HG02588 (cell line): ENCODE measurements around the gene UROC1.

ENCODE experiments used
- ATAC-seq: cut with Tn5 transposase; IDR thresholded peaks from one replicate; pipeline ENCODE4 v1.9.1; 2021; ENCODE audit warnings: mild to moderate bottlenecking, moderate library complexity; ENCODE audit not compliant: unreplicated experiment

Gene UROC1

DNA sequence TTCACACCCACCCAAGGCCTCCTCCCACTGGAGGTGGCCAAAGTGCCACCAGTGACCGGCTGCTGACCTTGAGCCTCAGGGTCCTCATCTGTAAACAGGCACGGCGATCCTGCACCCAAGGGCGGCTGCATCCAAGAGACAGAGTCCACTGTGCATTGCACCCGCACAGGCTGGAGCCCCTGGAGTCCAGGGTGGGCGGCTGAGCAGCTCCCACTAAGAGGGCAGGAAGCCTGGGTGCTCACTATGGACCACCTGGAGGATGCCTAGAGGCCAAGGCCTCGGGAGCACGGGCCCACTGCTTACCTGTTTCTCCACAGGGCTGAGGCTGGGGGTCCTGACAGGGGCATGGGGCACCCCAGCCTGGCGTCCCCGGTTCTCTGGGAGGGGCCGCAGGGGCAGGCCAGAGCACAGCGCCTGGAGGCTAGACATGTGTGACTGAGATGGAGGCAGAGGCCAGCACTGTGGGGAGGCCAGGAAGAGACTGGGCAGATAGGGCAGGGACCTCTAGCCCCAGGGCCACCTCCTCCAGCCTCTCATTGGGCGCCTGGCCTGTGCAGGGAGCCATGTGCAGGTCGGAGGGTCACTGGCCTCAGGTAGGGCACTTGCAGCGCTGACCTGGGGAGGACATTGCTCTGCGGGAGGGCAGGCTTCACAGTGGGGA lies at the start of gene UROC1:
TSS of gene UROC1 (minus strand) at position 483 of the 661 bp plus-strand sequence. CDS start at position 429, 54 bp downstream.
- ATAC-seq: no peak

DNA sequence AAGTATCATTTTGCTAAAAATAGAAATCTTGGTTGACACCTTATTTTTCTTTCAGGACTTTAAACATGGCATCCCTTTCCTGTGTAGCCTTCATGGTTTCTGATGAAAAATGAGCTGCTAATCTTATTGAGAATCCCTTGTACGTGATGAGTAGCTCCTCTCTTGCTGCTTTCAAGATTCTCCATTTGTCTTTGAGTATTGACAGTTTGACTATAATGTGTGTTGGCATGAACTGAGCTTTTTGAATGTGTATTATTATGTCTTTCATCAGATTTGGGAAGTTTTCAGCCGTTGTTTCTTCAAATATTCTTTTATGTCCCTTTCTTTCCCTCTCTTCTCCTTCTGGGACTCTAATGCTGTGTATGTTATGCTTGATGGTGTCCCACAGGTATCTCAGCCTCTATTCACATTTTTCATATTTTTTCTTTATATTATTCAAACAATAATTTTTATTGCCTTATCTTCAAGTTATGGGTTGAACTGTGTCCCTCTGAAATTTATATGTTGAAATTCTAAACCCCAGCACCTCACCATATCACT lies 45.2 kb upstream of the UROC1 start:
- no peak for ATAC-seq

- ATAC-seq: no peak
These were observed 40.9 kb upstream of the UROC1 start, which contains the start of gene C3orf22 for GRCh38 chr3:126558336-126559071. Gene C3orf22 (minus strand): TSS chr3:126558932. CDS start chr3:126553390, 5,542 bp downstream.

DNA sequence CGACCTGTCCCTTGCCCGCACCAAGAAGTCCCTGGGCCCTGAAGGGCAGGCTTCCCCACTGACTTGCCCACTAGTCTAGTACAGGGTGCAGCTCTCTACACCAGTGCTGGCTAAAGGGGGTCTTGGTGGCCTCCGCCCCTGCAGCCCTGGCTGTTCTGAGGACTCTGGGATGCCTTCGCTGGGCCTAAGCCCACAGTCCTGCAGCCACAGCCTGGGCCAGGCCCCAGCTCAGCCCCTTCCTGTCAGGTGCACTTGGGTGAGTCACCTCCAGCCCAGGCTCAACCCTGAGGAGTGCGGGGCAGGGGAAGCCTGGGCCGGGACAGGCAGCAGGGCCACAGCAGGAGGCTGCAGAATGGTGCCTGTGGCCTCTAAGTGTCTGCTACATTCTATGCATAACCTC lies 40.2 kb upstream of the UROC1 start:
- no peak for ATAC-seq

- ATAC-seq: no peak
These were observed 39.8 kb upstream of the UROC1 start for GRCh38 chr3:126557415-126557745.

GRCh38 chr3:126556637-126557414 lies 39.3 kb upstream of the UROC1 start:
- ATAC-seq: no peak

DNA sequence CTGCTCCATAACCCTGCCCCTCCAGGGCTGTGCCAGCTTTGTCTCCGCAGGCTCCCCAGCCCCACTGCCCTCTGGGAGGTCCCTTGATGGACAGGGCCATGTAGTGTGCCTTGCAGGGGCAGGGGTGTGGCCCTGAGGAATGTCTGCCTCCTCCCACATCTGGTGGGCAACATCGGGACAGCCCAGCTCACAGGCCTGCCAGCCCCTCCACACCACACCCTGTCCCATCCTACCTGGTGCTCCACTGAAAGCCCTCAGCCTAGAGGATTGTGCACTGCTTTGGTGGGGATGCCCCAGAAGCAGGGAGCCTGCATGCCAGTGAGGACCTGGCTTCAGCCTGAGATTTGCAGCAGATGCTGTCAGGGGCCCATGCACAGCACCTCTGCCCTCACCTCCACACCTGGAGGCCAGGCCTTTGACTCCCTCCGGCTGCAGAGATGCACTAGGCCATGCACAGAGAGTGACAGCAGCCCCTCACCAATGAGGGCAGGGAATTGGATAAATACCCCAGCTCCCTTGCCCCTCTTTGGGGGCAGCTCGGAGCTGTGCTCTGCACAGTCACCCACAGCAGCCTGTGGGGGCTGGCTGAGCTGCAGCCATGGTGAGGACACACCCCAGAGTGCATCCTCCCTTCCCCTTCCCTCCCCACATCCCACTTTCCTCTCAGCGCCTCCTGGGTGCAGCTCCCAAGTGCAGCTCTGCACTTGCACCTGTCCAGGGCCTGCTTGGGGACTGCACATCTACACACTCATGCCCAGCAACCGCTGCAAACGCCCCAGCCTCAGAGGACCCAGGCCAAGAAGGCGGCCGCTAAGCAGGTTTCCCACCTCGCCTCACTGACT lies 38.4 kb upstream of the UROC1 start:
- no peak for ATAC-seq

DNA sequence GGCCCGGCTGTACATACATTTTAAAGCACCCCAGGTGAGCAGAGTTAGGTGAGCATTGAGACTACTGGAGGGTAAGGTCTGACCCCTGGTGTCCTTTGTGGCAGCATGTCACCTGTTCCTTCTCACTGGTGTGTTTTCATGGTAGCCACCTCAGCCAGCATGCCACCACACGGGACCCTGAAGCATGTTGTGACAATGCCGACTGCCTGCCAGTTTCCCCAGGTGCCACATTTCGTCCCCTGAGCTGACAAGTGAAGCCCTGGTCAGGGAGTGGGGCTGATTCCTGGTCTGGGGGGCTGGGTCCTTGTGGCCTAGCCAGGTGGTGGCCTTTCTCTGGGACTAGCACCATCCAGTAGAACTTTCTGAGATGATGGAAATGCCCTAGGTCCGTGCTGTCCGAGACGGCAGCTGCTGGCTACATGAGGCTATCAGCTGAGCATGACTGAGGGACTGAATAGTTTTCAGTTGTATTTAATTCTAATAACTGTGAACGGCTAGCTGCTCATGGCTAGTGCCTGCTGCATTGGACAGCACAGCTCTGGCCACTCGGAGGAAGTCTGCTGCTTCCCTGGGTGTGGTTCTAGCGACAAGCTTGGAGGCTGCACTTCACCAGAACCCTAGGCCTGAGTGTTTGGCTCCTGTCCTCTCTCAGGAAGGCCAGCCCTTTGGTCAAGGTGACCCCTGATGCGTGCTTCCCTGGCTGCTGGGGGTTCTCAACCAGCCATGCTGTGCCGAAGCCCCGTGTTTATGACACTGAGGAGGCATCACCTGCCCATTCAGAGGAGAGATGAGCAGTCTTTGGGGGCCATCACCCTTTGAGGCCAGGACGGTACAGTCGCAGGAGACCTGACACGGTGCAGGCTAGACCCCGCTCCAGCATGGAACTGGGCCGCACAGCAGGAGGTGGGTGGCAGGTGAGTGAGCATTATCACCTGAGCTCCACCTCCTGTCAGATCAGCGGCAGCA lies 37.3 kb upstream of the UROC1 start:
- no peak for ATAC-seq

- no peak for ATAC-seq
These were observed 35.9 kb upstream of the UROC1 start for GRCh38 chr3:126553284-126554084.

DNA sequence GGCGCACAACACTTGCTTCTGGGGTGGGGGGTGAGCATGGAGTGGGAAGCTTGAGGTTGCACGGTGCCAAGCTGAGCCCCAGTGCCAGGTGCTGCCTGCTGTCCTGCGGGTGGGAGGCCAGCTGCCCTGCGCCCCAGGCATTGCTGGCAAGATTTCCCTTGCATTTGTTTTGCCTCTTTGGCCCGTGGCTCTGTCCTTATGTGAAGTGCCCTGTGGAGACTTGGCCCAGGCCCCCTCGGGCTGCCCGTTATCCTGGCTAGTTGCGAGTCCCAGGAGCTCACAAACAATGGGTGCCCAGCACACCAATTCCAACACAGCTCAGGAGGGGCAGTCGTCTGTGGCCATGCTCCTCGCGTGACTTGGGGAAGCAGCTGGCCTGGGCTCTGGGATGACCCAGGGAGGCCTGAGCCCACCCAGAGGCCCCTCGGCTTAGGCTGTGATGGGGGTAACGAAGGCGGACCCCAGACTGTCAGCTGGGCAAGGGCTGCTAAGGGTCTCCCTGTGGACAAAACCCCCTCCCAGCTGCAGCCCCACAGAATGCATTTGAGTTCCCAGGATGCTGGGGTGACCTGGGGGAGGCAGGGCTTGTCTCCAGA lies 35.2 kb upstream of the UROC1 start:
- no peak for ATAC-seq

DNA sequence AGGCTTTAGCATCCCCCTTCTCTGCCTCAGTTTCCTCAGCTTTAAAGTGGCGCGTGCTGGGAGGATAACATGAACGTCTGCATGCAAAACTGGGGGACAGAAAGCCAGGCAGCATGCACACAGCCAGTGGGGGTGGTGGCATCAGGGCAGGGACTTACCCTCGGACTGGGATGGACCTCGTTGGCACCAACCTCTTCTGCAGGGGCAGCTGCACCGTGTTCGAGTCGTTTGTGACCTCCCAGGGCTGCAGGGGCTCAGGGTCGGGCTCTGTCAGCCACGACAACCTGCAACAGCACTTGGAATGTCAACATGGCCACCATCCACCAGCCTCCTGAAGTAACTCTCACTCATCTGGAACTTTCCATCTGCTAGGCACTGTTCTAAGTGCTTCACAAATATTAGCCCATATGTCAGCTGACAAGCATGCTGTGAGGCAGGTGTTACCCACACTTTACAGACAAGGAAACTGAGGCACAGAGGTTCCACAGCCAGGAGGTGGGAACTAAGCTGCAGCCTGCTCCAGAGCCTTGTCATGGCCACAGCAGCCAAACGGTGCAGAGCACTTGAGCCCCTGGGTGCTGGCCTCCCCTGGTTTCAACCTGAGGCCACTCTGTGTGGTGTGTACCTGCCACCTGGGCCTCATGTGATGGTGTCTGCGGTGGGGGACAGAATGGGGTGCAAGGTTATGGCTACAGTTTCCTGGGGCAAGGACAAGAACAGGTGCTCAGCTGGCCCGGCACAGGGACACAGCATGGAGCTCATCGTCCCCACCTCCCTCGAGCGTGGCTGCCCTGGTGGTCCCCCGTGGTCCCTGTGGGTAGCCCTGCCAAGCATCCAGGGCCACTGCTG lies 34.5 kb upstream of the UROC1 start:
- ATAC-seq: no peak

GRCh38 chr3:126551121-126551838 lies 33.7 kb upstream of the UROC1 start:
- no peak for ATAC-seq

GRCh38 chr3:126550488-126551051 lies 33.0 kb upstream of the UROC1 start:
- no peak for ATAC-seq

- no peak for ATAC-seq
These were observed 32.4 kb upstream of the UROC1 start for GRCh38 chr3:126549861-126550487.

GRCh38 chr3:126548556-126549466 lies 31.2 kb upstream of the UROC1 start:
- ATAC-seq: no peak
